Bronchial epithelial cell (primary cell): ENCODE data around the gene CREB5. TPM values are rescaled to one million over a fixed set of nuclear protein-coding genes. Genes with fewer than 3 reads are reported as not detected.

Experiments
- DNase-seq: peaks from one replicate; pipeline ENCODE4 v3.0.0-alpha.2; 2010; ENCODE audit warnings: low read depth
- FAIRE-seq: peaks from 2 replicates; lab custom pipeline; 2011; peaks lifted over from hg19 to GRCh38; lab: Jason Lieb, UNC
- H3K27me3 ChIP-seq: 2 replicates; pipeline ENCODE4 v1.5.1; 2011; ENCODE audit warnings: low read length; ENCODE audit not compliant: control insufficient read depth, insufficient read depth
- H3K36me3 ChIP-seq: 2 replicates; pipeline ENCODE4 v1.5.1; 2011; ENCODE audit warnings: low read length; ENCODE audit not compliant: control insufficient read depth, insufficient read depth
- H3K4me3 ChIP-seq: 2 replicates; pipeline ENCODE4 v1.5.1; 2011; ENCODE audit warnings: mild to moderate bottlenecking, low read depth, low read length, control low read depth
- total RNA-seq: library from RNA; depleted of rRNA; stranded (reverse); fragments of >200 nt; gene quantifications from 2 replicates; pipeline ENCODE4 v1.2.1, GENCODE V29; 2014
- TF ChIP-seq, protein P1 (sequence below): IDR thresholded peaks from 2 replicates; pipeline ENCODE4 v1.5.1; 2011; ENCODE audit warnings: mild to moderate bottlenecking, moderate library complexity, low read length, control low read depth, inconsistent platforms; ENCODE audit not compliant: insufficient read depth, severe bottlenecking

Gene CREB5
- total RNA-seq, 1 donor from 2014 or later: 2.1 TPM

DNA sequence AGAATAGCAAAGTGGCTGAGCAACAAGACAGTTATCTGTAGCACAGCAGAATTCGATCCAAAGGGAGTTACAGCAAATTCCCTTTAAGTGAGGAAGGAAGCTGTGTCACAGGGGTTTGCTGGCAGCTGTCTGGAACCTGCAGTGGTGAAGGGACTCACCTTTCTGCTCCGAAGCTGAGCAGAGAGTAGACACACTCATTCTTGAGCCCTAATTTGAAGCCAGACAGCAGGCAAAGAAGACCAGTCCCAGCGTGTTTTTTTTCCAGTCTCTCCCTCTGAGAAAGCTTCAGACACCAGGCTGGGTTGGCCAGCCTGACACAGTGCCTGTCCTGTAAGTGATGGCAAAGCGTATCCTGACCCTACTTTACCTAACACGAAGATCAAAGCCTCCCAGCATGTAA lies 335.1 kb downstream of the CREB5 start:
- no peak for FAIRE-seq
- H3K4me3 ChIP-seq: no peak overlapping the region
- TF ChIP-seq, protein P1, sequence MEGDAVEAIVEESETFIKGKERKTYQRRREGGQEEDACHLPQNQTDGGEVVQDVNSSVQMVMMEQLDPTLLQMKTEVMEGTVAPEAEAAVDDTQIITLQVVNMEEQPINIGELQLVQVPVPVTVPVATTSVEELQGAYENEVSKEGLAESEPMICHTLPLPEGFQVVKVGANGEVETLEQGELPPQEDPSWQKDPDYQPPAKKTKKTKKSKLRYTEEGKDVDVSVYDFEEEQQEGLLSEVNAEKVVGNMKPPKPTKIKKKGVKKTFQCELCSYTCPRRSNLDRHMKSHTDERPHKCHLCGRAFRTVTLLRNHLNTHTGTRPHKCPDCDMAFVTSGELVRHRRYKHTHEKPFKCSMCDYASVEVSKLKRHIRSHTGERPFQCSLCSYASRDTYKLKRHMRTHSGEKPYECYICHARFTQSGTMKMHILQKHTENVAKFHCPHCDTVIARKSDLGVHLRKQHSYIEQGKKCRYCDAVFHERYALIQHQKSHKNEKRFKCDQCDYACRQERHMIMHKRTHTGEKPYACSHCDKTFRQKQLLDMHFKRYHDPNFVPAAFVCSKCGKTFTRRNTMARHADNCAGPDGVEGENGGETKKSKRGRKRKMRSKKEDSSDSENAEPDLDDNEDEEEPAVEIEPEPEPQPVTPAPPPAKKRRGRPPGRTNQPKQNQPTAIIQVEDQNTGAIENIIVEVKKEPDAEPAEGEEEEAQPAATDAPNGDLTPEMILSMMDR: no peak
- DNase-seq: peak; percentile 47
- no peaks in the 10 kb centered on the region for H3K36me3 ChIP-seq
- H3K27me3 ChIP-seq: no peaks in the 10 kb centered on the region

DNA sequence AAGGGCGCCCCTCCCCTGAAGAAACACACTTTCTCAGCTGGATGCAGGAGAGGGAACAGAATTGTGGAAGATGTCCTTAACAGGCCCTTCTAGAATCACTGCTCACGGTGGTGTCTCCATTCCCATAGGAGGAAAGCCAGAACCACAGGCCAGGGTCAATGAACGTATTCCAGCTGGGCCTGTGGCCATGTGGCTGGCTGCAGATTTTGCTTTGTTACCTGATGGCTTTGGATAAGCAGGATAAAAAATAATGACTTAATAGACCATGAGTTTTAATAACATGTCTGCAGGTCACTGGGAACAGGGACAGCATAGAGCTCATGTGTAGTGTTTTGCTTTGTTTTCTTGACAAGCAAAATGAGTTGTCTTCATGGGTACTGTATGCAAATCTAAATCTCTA lies 335.5 kb downstream of the CREB5 start:
- Histone ChIP-seq H3K4me3 (no peak overlapping the region), H3K27me3 (no peaks in the 10 kb centered on the region), H3K36me3 (no peaks in the 10 kb centered on the region)
- DNase-seq: no peak
- no peak for FAIRE-seq
- TF ChIP-seq, protein P1: no peak

DNA sequence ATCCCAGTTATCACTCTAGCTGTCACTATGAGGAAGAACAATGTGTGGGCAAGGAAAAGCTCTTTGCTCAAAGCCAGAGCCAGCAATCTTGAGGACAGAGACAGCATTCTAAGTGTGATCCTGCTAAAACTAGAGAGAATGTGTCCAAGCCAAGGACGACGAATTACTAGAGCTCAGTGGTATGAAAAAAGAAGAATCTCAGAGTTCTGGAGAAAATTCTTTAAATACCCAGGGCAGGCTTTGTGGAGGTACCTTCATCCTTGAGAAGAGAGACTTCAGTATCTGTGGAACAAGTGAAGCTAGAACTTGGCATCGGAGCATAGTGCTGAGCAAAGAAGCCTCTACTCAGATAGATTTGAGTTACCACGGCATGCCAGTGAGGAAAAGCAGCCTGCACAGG lies 336.0 kb downstream of the CREB5 start:
- no peaks in the 10 kb centered on the region for H3K36me3 ChIP-seq
- FAIRE-seq (no peak), DNase-seq (no peak)
- no peaks in the 10 kb centered on the region for H3K27me3 ChIP-seq
- TF ChIP-seq, protein P1: no peak
- no peak overlapping the region for H3K4me3 ChIP-seq

DNA sequence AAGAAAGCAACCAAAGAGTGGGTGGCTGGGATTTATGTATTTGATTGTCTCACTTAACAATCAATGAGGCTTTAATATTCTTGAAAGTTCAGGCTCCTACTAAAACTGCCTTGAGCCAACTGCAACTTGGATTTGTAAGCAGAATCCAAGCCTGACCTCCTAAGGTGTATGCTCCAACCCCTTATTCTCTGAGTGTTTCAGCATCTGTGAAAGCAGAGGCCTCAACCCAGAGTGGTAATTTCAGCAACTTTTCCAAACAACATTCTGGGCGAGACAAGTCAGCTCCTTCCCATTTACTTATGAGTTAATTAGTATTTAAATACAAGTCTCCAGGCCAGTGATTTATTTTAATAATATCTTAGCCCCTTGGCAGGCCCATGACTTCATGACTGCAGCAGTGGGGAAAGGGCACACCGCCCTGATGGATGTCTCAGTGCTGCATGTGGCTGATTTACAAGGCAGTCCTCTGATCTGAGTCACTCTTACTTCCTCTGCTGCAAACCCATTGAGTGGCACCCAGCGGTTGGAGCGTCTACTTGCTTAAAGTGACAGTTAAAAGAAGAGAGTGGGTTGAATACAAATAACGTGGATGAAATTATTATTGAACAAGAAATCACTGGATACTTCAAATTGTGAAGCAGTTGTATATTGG lies 336.7 kb downstream of the CREB5 start:
- H3K27me3 ChIP-seq: no peaks in the 10 kb centered on the region
- no peaks in the 10 kb centered on the region for H3K36me3 ChIP-seq
- FAIRE-seq (peak; percentile 47), DNase-seq (peak; percentile 64)
- TF ChIP-seq, protein P1: no peak
- no peak overlapping the region for H3K4me3 ChIP-seq

DNA sequence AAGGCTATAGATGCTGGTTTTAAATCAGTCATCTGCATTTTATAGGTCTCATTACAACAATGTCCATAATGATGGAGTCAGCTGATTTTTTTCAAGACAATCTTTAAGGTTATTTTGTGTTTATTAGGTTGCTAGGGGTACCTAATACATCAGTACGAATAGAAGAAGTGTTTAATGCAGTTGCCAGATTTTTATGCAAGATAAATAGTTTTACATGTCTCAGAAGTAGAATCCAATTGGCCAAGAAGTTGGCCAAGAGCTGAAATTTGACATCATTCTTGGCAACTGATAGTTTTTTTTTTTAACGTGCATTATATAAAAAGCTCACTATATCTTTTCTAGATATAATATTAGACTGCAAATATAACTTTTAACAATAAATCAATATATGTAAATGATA lies 337.3 kb downstream of the CREB5 start:
- Histone ChIP-seq H3K4me3 (no peak overlapping the region), H3K36me3 (no peaks in the 10 kb centered on the region), H3K27me3 (no peaks in the 10 kb centered on the region)
- no peak for FAIRE-seq
- TF ChIP-seq, protein P1: no peak
- no peak for DNase-seq

DNA sequence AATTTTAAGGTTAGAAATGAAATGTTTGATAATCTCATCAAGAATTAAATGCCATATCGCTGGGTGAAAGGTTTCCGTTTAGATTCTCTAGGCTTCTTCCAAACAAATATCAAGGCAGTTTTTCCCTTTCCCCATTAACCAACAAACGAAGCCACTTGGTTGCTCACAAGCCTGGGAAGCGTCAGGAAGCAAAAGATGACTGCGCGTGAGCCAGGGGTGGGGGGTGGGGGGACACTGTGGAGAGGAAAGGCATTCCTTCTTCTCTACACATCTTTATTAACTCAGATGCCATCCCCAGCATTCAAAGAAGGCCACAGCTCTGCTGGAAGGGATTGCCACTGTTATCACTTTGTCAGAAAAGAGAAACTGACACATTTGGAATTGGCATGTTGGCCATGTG lies 338.7 kb downstream of the CREB5 start:
- FAIRE-seq: no peak
- TF ChIP-seq, protein P1: no peak
- no peaks in the 10 kb centered on the region for H3K27me3 ChIP-seq

More for the DNA sequence above, 338.7 kb downstream of the CREB5 start:
- Histone ChIP-seq H3K36me3 (no peaks in the 10 kb centered on the region), H3K4me3 (no peak overlapping the region)
- DNase-seq: no peak
